H1 (cell line): ENCODE data around the gene GCNT1. TPM values are rescaled to one million over a fixed set of nuclear protein-coding genes. Genes with fewer than 3 reads are reported as not detected.

Experiments
- E2F6 ChIP-seq: IDR thresholded peaks from 2 replicates; pipeline ENCODE4 v1.6.1; 2012; ENCODE audit warnings: inconsistent platforms
- SP4 ChIP-seq: IDR thresholded peaks from 2 replicates; pipeline ENCODE4 v1.6.1; 2012; ENCODE audit warnings: low read length, inconsistent platforms
- TAF7 ChIP-seq: optimal IDR thresholded peaks from 2 replicates; pipeline ENCODE3; 2011; ENCODE audit warnings: low read depth, mild to moderate bottlenecking, inconsistent platforms, low read length, moderate library complexity, borderline replicate concordance
- polyA plus RNA-seq, 7 experiments: library from polyadenylated mRNA; depleted of rRNA in 3 of 7; stranded (reverse) in 5 of 7; unstranded in 2 of 7; fragments of >200 nt in 5 of 7; fragments of 200-250 nt in 2 of 7; gene quantifications; 1 replicate in 5 of 7; 2 replicates in 1 of 7; 4 replicates in 1 of 7; pipeline versions ENCODE4 v1.2.1 to v1.2.3, GENCODE V29; 2011 to 2013; ENCODE audit warnings: missing spikeins in 2 of 7, mixed read lengths in 2 of 7
- total RNA-seq: library from RNA; stranded (reverse); fragmentation: NEBNext Ultra II Directional; extraction: Animal tissue kit (Norgen Biotek cat#: 25700); gene quantifications from 2 replicates; pipeline ENCODE4 v1.2.1, GENCODE V29; 2021

GCNT1 gene
- total and polyA plus RNA-seq, 2 of the 8 experiments (the other 6 are each of a cell fraction or from before 2014, with no cell fraction given), result 13.0 to 16.5 TPM

GRCh38 chr9:76465442-76466298 lies 6.7 kb downstream of the GCNT1 start (continued):
- no peak for TF ChIP-seq SP4
- TF ChIP-seq TAF7, result no peak
- TF ChIP-seq E2F6, result no peak
- TF ChIP-seq, all 59 proteins: peak for 0
